HG02938 (cell line): ENCODE results near the gene TMEM260.

Experiments used
- ATAC-seq: cut with Tn5 transposase; IDR thresholded peaks from one replicate; pipeline ENCODE4 v1.9.1; 2021; ENCODE audit warnings: mild to moderate bottlenecking, moderate library complexity; ENCODE audit not compliant: unreplicated experiment

Gene TMEM260

DNA sequence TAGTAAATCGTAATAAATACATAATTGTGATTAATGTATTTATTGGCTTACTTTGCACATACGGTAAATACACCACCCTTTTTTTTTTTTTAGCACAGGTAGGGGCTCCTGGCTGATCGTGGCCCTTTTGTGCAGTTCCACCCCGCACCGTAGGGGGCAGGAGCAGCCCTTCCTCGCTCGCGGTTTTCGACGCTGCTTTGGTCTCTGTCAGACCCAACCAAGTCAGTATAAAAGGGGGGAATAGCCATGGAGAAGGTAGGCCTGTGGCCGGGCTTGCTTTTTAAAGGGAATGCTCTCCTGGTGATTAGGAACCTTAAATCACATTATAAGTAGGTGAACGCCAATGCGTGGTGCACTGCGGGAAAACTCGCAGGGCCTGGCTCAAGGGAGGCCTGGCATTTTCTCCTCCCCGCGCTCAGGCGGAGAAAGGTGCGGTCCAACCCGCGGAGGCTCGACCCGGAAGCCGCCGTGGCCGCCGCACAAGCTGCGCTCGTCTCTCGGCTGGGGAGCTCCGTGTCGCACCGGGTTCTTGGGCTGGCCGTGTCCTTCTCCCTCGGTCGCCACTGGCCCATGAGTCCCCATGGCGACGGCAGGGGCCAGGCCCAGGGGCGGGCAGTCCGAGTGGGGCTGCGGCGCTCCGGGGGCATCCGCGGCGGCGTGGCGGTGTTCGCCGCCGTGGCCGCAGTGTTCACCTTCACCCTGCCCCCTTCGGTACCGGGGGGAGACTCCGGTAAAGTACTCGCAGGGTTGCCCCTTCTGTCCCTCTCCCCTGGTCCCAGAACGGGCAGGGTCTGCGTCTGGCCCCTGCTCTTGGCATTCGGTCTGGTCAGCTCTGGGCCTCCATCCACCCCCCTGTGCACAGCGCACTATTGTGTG, at the start of gene TMEM260:
Gene TMEM260 (plus strand): TSS at position 454 of the 876 bp plus-strand sequence. CDS start 117 bp downstream, at position 571.
- ATAC-seq: peak; percentile 81

DNA sequence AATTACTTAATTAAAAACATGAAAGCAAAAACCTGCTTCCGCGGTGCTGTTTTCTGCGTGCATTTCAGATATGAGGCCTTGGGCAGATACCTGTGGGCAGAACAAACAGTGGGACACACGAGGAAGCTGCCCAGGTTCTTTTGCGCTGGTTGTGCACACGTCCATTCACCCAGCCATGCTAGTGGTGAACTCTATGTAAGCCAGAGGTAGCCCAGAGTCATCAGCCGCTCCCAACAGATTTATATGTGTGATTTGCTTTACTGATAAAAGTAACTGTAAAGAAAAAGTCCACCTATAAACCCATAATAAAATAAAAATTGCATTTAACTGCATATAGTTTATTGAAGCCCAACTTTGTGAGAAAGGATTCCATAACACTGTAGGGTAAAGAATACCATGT, 47.1 kb upstream of the TMEM260 start:
- ATAC-seq: no peak

DNA sequence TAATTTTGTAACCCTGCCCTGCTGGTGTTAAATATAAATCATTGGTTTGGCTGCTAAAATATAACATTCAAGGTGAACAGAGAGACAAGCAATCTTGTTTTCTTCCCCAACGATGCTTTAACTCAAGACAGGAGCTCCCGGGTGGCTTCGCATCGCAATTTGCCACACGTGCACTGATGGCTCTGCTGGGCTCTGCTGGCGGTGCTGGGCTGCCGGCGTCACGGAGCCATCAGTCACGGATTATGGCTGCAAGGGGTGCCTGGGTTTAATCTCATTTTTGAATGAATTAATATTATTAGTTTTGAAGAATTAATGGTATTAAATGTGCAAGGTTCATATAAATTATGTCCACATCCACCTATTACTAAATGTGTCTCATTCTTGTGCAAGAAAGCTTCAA, 44.9 kb upstream of the TMEM260 start:
- no peak for ATAC-seq

DNA sequence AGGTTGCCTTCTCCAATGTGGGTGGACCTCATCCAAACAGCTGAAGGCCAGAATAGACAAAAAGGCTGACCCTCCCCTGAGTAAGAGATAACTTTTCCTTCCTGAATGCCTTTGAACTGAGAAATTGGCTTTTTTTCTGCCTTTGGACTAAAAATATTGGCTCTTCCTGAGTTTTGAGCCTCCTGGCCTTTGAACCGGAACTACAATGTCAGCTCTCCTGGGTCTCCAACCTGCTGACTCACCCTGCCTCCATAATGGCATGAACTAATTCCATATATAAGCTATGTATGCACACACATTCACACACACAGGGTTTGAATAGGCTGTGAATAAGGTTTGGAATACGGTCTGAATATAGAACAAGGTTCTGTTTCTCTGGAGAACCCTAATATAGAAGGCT, 39.7 kb upstream of the TMEM260 start:
- no peak for ATAC-seq

DNA sequence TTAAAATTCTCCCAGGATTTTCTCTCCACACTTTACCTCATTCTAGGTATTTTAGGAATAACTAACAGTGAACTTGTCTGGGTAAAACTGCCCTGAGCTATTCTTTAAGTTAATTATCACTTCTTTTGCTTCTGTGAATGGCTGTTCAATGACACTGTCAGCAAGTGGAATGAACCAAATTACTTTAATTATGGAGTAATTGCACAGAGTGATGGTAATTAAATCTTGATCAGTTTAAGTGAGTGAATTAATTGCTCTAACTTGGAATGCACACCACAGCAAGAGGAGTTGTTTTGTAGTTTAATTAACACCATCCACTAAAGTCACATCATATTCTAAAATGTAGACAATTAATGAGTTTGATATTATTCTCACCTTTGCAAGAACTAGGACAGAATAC, 36.2 kb upstream of the TMEM260 start:
- ATAC-seq: no peak

DNA sequence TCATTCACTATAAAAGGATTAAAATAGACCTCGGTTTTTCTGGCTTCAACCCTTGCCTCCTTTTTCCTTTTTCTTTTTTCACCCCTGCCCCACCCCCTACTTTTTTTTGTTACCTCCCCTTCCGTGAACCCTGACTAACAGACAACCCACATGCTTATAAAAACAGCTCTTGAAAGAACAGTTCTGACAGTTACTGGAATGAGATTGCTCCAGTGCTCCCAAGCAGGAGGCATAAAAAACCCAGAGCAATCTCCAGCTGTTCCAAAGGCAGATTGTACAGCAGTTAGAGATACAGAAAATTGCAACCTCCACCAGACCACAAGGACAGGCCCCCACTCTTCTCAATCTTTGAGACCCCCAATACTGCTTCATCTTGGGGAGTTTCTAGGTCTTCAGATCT, 29.9 kb upstream of the TMEM260 start:
- ATAC-seq: no peak

DNA sequence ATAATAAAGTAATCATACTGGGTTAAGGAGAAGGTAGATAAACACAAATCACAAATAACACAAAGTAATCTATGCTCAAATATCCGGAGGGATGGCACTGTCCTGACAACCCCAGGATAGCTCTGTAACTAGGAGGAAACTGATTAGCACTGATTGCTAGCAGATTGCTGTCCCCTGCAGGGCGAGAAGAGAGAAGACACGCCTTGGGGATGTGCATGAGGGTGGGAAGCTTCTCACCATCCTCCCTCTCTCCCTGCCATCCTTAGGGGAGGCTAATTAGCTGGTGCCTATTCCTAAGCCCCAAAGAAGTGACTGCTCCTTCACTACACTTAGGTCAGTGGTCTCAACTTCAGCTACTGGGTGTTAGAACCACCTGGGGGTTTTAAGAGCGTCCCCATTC, 27.0 kb upstream of the TMEM260 start:
- no peak for ATAC-seq

DNA sequence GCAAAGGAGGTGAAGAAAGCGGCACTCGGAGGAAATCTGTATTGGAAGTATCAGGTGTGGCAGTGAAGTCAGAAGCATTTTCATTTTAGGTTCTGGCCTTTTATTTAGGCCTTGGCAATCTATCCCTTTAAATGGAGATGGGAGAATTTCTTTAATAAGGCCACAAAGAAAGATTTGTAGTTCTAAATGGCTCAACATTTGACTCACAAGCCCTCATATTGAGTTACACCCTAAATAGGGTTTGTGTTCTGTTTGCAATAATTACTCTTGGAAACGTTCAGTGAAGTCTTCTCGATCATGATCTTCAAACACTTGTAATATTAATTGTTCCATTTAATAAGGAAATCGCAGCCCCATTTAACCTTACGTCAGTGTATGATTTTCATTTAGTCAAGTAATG, 25.3 kb upstream of the TMEM260 start:
- no peak for ATAC-seq

DNA sequence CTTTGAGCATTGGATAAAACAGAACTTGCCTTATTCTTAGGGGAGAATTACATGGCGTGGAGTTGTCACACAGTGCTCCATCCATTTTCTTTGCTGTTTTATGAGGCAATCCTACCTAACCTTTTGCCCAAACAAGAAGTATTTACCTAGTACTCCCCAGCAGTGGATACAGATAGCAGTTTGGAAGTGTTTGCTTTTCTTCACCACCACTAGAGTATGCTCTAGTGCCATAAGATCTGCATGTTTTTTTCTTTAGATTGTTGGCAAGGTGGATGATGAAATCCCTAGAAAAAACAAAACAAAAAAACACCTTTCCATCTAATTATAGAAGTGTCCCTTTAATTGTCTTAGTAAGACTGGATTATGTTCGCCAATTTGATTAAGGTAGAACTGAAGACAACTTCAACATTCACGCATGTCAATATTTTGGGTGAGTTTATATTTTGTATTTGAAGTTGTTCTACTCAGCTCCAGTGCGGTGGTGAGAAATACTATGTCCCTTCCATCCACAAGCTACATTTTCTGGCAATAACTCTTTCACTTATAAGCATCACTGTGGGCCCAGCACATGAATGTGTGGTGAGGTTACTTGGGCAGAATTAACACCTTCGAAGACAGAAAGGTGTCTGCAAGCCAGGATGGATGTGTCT, 23.6 kb upstream of the TMEM260 start:
- no peak for ATAC-seq

DNA sequence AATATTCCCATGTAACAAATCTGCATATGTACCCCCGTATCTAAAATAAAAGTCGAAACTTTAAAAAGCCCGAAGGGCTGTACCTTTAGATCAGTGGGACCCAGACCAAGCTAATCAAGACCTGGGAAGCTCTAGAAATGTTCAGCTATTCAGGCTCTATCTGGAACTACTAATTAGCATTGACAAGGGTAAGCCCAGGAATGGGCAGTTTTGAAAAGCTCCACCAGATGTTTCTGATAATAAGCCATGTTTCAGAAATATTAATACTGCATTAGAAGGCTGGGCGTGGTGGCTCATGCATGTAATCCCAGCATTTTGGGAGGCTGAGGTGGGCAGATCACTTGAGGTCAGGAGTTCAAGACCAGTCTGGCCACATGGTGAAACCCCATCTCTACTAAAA, 20.4 kb upstream of the TMEM260 start:
- no peak for ATAC-seq

DNA sequence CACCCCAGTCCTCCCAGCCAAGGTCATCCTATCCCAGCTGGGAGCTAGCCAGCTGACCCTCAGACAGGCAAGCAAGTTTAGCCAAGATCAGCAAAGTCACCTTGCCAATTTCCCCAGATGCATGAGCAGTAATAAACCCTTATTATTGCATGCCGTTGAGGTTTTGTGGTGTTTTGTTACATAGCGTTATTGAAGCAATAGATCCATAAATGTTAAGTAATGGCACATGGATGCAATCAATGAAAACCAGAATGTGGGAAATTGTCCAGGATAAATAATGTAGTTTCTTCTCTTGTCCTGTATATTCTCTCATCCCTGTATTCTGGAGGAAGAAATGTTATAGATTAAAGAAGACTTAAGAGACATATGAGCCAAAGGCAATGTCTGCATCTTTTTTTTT, 18.0 kb upstream of the TMEM260 start:
- ATAC-seq: no peak

DNA sequence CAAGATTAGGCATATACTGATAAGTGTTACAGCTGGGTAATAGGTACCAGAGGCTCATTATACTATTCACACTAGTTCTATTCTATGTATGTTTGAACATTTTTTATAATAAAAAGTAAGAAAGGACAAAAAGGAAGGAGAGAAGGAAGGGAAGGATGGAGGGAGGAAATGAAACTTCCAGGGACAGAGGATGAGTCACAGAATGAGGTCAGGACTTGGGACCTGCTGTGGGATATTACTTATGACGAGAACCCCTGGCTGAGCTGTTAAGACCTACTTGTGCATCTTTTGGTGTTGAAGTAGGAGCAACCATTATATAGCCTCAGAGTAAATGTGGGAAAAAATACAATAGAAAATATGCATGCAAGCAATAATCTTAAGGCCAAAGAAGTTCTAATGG, 16.7 kb upstream of the TMEM260 start:
- no peak for ATAC-seq

DNA sequence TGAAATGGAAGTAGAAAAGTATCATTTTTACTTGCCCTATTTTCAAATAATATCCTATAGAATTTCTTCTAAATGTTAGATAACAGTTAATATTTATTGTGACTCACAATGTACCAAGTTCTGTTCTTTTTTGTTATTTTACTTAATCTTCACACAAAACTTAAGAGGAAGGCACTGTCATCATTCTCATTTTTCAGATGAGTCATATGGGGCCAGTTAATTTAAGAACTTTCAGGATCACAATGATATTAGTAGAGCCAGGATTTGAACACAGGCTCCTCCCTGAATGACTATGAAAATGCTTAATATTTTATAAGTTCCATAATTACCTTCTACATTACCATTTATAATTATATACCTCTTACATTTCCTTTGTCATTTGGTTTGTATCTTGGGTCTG, 10.4 kb upstream of the TMEM260 start:
- ATAC-seq: no peak

- no peak for ATAC-seq
Observed at GRCh38 chr14:56570295-56570694, 9.3 kb upstream of the TMEM260 start.

DNA sequence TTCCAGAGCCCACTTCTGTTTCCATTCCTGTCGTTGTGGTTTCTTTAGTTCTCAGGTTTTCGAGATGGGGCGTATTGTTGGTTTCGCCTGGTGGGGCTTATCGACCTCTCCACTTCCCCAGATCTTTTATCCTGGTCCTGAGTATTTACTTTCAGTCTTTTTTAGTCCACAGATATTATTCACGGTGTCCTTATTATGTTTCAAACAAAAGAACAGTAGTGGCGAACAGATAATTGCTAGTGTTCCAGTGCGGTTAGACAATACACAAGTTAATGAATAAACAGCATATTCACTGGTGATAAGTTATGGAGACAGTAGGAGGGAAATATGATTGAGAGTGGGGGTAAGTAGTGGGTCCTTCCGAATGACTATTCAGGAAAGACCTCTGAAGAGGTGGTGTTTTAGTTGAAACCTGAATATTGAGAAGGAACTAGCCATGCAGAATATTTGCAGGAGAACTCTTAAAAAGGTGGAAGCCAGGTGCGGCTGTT, 668 bp downstream of the TMEM260 start:
- ATAC-seq: peak; percentile 6

GRCh38 chr14:56581041-56581727, 1.6 kb downstream of the TMEM260 start:
- no peak for ATAC-seq

GRCh38 chr14:56585461-56586084, 6.0 kb downstream of the TMEM260 start:
- no peak for ATAC-seq

DNA sequence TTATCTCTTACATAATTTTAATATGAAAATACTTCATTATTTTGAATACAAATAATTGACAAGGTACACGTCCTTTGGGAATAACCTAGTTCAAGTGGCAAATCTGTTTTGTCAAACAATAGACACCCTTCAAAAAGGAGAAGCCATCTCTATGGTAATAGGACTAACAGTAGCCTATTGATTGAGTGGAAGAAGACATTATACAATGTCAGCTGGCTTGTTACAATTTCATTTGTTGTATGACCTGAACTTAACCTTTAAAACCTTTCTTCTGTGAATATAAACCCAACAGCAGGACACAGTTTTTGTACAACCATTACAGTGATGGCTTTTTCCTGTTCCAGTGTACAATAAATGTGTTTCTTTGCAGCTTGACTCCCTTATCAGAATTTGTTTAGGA, 8.1 kb downstream of the TMEM260 start:
- ATAC-seq: no peak

DNA sequence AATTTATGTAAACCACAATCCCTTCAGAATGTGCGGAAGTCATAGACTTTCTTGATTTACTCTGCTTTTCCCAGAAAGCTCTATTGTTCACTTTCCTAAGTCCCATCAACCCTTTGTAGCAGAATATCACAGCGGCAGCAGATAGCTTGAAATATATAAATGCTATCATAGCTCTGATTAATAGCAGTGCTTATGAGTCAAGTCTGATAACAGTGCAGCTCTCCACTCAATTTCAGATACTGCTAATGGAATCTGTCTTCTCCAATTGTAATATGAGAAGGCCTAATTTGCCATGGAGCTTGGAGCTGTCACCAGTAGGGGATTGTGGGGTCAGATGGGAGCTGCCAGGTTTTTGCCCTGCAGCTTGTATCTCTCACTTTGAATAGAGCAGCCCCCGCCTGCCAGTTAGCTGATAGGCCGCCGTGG, 10.9 kb downstream of the TMEM260 start:
- ATAC-seq: no peak

- ATAC-seq: no peak
Observed at GRCh38 chr14:56592746-56593544, 13.3 kb downstream of the TMEM260 start.
